Skin epidermis (tissue), 12 donors: Measurements from ENCODE around the gene B4GALT3.
"Not testable (repeated sequence)": the region's sequence is repeated elsewhere in the genome, so short reads cannot be mapped to it uniquely, and the experiment has no call there.

Experiments
- H3K27ac ChIP-seq, 21 experiments: fragments of 200-600 bp; sonication (generic) in 11 of 21; one replicate each; pipeline ENCODE4 v1.5.0; 2020; ENCODE audit warnings: mild to moderate bottlenecking in 3 of 21, inconsistent platforms in 2 of 21, moderate library complexity in 2 of 21
- H3K4me3 ChIP-seq, 7 experiments: fragments of 200-600 bp; sonication (generic) in 2 of 7; one replicate each; pipeline ENCODE4 v1.5.0; 2020; ENCODE audit warnings: inconsistent platforms in 2 of 7, mild to moderate bottlenecking in 2 of 7, moderate library complexity in 1 of 7

B4GALT3 gene

DNA sequence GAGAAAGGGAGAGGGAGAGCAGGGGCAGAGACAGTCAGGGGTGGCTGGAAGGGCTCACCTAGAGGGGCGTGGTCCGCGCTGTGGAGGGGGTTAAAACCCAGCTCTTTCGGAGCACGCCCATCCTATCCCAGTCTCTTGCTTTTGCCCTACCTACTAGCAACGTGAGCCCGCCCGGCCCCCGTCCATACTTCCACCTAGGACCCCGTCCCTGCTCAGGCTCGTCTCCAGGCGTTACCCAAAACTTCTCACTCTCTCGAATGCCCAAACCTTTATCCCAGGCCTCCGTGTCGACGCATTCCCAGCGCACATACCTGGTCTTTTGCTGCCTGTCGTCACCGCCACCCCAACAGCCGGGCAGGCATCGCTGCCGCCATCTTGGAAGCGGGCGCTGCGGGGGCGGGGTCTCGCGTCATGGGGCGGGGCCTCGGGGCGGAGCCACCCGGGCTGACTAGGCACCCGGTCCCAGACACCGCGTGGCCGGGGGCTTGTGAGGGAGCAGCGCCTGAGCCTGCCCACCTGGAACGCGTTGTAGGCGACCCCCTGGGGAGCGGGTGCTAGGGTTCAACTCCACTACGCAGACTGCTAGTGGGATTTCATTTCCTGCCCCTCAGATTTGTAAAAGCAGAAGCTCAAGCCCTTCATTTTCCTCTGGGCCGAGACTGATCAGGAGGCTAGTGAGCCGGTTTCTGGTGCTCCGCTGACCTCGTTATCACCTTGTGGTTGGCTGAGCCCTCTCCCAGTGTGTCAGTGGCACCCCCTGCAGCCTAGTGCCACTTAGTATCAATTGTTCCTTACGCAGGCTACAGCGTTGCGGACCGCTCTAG lies at the start of gene B4GALT3:
Gene B4GALT3 (minus strand): TSS at position 396 of the 824 bp plus-strand sequence. CDS start 1,447 bp downstream, outside the sequence.
- Histone ChIP-seq H3K27ac (peak within 1 kb of the TSS; percentile 36 to 97 (median 91)), H3K4me3 (peak within 1 kb of the TSS; percentile 43 to 93 (median 72))

DNA sequence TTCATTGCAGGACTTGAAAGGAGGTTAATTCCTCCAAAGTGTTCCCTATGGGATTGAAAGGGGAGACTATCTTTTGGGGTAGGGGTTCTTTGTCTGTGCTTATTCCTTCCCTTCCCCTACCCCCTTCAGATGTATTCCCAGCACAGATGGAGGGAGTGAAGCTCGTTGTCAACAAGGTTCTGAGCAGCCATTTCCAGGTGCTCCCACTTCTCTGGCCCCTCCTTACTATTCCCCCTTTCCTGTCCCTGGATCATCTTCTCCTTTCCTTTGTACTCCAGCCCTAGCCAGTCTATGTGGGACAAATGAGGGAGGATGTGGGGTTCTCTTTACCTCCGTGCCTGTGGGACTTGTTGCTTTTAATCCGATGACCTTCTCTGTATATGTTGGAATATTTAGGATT lies 49.5 kb upstream of the B4GALT3 start:
- peak overlapping the region in 6 of 7 experiments; percentile 51 to 91 (median 66) for H3K4me3 ChIP-seq
- peak overlapping the region in 16 of 21 experiments; percentile 55 to 88 (median 84) for H3K27ac ChIP-seq

DNA sequence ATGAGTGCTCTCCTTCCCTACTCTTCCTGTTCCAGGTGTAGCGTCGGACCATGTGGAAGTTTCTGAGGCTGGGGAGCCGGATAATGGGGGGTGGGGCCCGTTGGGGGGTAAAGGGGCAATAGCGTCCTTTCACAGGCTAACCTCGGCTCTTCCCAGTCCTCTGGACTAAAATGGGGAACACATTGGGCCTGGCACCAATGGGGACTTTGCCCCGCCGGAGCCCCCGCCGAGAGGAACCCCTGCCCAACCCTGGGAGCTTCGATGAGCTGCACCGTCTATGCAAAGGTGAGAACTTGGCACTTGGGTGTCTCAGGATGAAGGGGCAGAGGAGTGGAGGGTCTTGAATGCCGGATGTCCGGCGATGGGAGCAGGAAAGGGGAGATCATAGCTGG lies 49.0 kb upstream of the B4GALT3 start:
- peak overlapping the region; percentile 55 to 88 (median 82) for H3K27ac ChIP-seq
- peak overlapping the region; percentile 51 to 91 (median 64) for H3K4me3 ChIP-seq

DNA sequence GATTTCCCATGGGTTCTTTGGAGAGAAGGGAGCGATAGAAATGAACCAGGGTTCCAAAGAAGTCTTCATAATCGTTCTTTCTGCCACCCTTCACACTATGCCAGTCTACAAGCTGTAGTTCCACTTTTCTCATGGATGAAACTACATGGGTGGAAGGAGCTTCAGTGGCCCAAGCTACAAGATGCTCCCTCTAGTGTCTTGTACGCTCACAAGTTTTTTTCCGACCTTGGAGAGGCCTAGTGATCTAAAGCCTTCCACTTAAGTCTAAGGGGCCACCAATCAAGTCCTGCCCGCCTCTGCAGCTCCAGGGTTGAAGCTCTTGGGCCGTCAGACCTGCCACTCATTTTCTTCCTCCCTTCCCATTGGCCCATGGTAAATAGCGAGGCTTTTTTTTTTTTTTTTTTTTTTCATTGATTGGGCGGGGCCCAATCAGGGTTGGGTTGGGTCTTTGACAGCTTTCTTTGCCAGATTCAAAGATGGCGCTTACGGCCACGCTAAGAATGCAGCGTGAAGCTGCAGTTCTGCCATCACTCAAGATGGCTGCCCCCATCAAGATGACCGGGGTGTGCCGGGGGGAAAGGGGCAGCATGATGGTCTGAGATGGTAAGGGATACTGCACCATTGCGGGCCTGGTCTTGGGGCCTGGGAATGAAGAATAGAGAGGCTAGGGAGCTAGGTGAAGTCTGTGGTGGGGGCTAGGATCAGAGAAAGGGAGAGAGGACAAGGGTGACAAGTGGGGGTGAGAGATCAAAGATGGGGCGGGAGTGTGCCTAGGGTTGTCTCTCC lies 48.4 kb upstream of the B4GALT3 start, which contains the start of gene TOMM40L:
Gene TOMM40L (plus strand): TSS at position 527 of the 786 bp plus-strand sequence. CDS start 430 bp downstream, outside the sequence.
- Histone ChIP-seq H3K4me3 (peak within 1 kb of the TSS; percentile 51 to 91 (median 64)), H3K27ac (peak within 1 kb of the TSS; percentile 55 to 88 (median 82))

DNA sequence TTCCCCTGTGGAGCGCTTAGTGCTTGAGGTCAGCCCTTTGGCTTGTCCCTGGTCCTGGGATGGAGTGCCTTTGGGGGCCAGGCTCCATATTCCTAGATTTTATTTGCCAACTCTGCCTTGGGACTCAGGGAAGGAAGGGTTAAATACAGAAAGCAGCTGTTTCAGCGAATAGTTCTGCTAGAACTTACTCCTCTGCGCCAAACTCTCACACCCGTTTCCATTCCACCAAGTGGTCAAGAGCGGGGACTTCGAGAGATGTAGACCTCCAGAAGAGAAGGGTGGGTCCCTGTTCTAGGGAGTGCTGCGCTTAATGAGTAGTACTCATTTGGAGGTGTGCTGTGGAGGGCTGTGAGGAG lies 47.8 kb upstream of the B4GALT3 start:
- H3K4me3 ChIP-seq: no peak overlapping the region
- peak overlapping the region in 18 of 21 experiments; percentile 0 to 87 (median 57) for H3K27ac ChIP-seq

DNA sequence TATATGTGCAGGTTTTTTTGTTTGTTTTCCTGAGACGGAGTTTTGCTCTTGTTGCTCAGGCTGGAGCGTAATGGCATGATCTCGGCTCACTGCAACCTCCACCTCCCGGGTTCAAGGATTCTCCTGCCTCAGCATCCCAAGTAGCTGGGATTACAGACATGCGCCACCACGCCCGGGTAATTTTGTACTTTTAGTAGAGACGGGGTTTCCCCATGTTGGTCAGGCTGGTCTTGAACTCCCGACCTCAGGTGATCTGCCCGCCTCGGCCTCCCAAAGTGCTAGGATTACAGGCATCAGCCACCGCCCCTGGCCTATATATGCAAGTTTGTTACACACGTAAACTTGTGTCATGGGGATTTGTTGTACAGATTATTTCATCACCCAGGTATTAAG lies 47.4 kb upstream of the B4GALT3 start:
- peak overlapping the region in 9 of 21 experiments; percentile 0 to 87 (median 48) for H3K27ac ChIP-seq
- not testable (repeated sequence) for H3K4me3 ChIP-seq

DNA sequence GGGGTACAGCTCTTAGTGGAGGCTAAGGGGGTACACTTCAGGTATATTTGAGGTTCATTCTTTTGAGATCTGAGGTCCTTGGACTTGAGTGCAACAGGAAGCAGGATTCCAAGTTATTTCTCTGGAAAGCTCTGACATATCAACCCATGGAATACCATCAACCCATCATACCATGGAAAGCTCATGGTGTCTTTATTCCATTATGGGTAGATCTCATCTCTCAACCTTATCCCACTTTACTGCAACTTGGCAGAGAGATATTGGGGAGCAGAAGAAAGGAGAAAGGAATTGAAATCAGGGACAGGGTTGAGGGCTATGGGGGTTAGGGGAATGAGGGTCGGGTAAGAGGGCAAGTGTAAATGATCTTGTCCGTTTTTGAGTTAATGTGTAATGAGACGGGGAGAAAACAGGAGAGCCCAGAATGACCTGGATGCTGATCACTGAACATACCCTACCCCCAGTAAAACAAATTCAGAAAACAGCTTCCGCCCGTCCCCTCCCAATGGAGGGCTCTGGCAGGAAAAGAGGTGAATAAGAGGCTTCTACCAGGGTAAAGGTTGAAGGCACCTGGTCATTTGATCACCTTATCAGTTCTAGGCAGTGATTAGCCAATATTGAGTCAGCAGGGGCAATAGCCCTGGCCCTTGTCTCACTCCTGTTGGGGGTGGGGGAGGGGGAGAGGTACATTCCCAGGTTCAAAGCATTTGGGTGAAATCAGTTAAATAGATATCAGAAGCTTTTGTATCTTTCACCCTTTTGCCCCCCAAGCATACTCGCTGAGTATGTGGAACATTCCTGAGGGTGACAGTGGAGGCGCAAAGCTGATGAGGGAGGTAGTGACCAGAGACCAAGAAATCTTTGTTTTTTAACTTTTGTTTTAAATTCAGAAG lies 46.7 kb upstream of the B4GALT3 start:
- H3K27ac ChIP-seq: no peak overlapping the region
- H3K4me3 ChIP-seq: no peak overlapping the region

DNA sequence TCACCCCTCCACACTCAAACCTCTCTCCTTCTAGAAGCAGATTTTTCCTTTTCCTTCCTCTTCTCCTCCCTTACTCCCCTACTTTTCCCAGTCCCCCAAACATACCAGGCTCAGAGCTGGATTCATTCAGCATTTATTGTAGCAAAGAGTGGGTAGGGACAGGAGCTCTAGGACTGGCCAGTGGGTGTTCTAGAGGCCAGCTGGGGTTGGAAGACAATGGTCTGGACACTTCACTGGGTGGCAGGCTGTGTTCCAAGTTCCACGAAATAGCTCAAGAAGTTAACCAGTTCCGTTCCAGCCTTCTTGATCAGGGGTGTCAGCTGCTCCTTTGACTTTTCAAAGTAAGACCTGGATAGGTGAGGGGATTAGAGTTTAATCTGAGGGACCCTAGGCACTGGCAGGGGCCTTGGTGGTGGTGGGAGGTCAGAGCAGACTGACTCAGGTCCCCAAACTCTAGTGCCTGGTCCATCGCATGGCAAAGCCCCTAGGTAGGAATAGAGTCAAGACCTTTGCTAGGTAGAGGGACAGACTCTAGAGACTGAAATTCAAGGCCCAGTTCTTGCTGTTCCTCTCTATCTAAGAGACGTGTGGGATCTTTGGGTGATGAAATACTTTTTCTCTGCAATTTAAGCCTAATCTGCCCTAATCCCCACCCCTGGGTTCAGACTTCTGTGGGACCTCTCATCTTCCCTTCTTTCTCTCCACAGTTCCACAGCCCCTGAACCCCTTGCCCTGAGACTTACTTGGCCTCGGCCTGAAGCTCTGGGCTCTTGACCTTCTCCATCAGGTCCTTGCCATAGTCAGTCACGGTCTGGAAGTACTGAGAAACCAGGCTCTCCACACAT lies 45.1 kb upstream of the B4GALT3 start:
- Histone ChIP-seq H3K27ac (no peak overlapping the region), H3K4me3 (no peak overlapping the region)

DNA sequence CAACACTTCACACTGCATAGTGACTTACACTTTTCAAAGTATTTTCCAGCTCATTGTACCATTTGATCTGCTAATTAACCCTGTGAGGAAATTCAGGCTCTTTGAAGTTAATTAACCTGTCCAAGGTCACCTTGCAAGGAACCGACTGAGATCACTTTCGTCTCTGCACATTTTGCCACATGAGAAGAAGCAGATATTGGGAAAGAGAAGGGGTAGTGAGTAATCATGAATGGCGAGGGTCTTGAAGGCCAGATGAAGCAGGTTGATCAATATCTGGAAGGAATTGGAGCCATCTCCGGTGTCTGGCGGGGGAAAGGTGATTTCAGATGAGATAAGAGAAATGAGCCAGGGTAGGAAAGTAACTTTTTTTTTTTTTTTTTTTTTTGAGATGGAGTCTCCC lies 42.7 kb upstream of the B4GALT3 start:
- Histone ChIP-seq H3K27ac (no peak overlapping the region), H3K4me3 (no peak overlapping the region)

DNA sequence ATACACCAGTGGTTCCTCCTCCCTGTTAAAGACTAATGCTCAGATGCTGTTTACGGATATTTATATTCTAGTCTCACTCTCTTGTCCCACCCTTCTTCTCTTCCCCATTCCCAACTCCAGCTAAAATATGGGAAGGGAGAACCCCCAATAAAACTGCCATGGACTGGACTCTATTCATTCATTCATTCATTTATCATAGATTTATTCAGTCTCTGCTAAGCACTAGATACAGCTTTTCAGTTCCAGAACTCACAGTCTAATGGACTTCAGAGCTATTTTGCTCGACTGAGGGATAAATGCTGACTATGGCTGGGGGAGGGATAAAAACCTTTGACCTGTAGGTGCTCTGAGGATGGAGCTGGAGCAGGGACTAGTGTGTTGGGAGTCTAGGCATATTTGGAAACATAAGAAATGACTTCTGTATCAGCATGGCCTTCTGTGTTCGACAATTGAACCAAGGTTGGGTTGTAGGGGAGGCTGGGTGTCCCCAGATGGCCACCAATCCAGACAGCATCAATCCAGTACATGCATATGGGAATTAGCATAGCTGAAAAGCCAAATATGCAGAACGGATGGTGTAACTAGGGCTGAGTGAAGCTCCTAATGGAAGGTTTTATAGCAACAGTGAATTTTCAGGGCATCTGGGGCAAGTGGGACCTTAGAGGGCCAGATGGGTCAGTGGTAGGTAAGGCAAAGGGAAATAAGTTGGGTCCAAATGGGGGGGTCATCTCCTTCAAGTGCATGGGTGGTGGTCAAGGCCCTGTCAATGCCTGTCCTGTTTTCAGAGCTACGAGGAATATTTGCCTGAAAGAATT lies 42.0 kb upstream of the B4GALT3 start:
- H3K27ac ChIP-seq: no peak overlapping the region
- H3K4me3 ChIP-seq: no peak overlapping the region

DNA sequence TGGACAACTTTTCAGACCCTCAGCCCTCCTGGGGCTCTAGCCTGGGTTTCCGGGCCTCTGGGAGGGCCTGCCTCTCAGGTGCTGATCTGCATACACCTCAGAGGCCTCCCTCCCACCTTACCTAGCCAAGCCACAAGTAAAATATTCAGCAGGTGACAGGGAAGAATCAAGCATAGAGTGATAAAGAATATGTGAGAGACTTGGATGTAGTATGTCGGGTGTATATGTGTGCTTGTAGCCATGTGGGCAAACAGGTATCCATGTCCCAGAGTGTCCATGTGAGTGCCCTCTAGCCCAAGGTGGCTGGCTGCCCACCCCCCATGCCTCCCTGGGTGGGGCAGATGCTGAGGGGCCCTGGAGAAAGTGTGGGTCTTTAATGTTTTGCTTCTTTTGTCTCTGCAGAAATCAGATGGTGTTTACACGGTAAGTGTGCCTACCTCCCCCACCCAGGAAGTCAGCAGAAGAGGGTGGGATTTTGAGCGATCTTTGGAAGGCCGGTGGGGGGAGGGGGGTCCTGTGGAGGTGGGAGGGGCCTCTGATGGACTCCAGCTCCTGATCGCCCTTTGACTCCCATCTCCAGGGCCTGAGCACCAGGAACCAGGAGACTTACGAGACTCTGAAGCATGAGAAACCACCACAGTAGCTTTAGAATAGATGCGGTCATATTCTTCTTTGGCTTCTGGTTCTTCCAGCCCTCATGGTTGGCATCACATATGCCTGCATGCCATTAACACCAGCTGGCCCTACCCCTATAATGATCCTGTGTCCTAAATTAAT lies 41.2 kb upstream of the B4GALT3 start:
- no peak overlapping the region for H3K4me3 ChIP-seq

DNA sequence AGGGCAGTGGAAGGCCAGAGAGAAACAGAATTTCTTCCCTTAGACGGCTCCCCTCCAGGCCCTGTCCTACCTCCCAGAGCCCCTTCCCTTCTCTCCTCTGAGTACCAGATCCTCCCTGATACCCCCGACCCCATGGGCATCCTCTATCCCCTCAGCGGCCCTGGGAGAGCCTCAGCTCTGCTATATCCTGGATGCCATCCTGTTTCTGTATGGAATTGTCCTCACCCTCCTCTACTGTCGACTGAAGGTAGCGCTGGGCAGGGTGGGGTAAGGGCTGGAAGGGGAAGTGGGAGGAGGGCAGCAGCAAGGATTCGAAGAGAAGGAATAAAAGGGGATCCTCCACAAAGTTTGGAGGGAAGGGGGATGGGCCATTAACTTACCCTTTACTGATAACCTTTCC lies 40.5 kb upstream of the B4GALT3 start:
- H3K4me3 ChIP-seq: no peak overlapping the region

More for the DNA sequence above, 41.2 kb upstream of the B4GALT3 start:
- peak overlapping the region in 9 of 21 experiments; percentile 50 to 89 (median 72) for H3K27ac ChIP-seq

DNA sequence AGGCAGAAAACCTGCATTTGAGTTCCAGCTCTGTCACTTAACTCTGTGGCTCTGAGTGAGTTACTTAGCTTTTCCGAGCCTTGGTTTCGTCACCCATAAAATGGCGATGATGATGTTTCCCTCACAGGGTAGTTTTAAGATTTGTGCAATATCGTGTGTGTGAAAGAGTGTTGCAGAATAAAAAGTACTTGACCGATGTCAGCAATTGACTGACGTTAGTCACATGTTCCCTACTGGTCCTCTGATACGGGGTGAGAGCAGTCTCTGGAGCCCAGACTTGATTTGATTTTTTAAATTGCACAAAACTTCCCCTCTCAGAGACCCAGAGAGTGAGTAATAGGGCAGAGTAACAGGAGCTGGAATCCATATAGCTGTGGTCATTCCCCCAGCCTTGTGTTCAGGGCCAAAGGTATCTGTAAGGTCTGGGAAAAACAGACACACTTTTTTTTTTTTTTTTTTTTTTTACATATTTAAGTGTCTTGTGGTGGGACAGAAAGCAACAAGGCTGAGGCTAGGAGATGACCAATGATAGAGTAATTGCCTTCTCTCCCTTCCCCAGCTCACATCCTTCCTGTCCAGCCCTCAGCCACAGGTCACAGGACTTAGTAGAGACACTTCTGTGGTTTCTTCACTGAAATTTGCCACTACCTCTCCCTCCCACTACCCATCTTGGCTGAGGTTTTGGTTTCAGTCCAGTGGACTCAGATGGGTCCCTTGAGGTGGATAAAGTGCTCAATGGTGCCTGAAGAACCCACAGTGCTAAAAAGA lies 39.8 kb upstream of the B4GALT3 start:
- H3K27ac ChIP-seq: peak overlapping the region in 20 of 21 experiments; percentile 34 to 89 (median 69)

More for the DNA sequence above, 40.5 kb upstream of the B4GALT3 start:
- peak overlapping the region in 15 of 21 experiments; percentile 34 to 89 (median 71) for H3K27ac ChIP-seq

DNA sequence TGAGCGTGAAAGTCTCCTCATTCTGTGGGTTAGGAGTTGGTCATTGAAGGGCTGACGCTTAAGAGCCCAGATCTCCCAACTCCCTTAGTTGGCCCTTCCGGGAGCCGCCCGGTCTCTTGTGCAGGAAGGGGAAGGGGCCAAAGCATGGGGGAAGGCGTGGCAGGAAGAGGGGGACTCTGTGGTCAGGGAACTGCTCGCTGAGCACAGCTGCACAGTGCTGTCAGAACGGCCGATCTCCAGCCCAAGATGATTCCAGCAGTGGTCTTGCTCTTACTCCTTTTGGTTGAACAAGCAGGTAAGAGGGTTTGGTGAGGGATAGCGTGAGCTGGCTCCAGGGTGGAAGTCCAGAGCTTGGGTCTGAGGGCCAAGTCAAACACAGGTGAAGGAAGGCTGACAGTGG lies 37.8 kb upstream of the B4GALT3 start, which contains the start of gene FCER1G:
Gene FCER1G (plus strand): TSS at position 220 of the 400 bp plus-strand sequence. CDS start 27 bp downstream, at position 247.
- peak within 1 kb of the TSS; percentile 1 to 33 (median 19) for H3K4me3 ChIP-seq
- peak within 1 kb of the TSS in 19 of 21 experiments; percentile 36 to 84 (median 56) for H3K27ac ChIP-seq

More for the DNA sequence above, 39.8 kb upstream of the B4GALT3 start:
- H3K4me3 ChIP-seq: peak overlapping the region in 5 of 7 experiments; percentile 12 to 27 (median 21)

DNA sequence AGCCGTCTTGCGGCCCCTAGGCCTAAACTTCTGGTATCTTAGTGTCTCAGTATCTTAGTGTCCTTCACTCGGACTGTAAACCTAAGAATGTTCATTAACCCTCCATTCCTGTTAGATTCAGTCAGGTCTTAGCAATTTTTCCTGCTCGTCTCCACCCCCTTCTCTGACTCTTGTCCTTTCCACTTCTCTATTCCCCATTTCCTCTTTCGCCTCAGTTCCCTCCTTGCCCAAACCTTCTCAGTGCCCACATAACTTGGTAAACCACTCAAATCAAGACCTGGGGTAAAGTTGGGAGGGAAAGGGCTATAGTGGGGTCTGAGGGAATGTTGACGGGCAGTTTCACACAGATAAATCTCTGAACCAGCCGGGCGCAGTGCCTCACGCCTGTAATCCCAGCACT lies 37.1 kb upstream of the B4GALT3 start:
- Histone ChIP-seq H3K4me3 (no peak overlapping the region), H3K27ac (peak overlapping the region in 14 of 21 experiments; percentile 17 to 80 (median 54))
